C1 segment of cervical spinal cord (tissue), 14 donors: Measurements from ENCODE around the gene TP53INP2.
"Not testable (repeated sequence)": the region's sequence is repeated elsewhere in the genome, so short reads cannot be mapped to it uniquely, and the experiment has no call there.

ENCODE experiments used
- DNase-seq, 14 donors: peaks; one replicate each; lab custom pipeline; 2025; lab: John Stamatoyannopoulos, UW

Gene TP53INP2

DNA sequence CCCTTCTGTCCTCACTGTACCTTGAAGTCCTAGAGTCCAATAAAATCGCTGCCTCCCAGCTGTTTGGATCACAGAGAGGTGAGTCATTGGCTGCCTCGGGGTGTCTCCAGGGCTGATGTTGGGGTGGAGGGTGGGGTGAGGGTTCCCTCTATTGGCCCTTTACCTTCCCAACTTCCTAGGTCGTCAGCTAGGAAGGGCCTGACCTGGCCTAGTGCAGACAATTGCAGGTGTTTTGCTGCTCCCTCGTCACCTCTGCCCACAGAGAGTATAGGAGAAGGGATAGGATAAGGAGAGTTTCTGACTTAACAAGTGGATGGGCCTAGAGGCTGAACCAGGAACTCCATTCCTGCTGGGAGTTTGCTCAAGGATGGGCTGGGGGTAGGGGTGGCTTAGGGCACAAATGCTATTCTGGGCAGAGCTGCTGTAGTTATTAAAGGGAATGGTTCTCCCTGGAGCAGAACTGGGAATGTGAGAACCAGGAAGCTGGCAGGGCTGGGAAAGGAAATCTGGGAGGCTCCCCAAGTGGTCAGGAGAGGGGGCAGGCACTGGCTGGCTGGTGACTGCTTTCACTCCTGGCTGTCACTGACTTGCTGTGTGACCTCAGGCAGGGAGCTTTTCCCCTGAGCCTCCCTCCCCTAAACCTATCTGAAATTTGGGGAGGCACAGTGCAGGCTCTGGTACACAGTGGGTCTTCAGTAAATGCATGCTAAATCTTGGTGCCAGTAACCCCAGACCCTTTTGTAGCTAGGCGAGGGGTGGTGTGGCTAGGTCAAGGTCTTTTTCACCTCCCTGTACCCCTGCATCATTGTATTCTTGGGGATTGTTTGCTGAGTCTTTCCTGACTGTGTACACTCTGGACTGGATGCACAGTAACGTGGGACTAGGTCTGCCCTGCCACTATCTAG is 1.5 kb downstream of the TP53INP2 start:
- peak in 4 of 14 donors; percentile 8 to 47 (median 30) for DNase-seq

DNA sequence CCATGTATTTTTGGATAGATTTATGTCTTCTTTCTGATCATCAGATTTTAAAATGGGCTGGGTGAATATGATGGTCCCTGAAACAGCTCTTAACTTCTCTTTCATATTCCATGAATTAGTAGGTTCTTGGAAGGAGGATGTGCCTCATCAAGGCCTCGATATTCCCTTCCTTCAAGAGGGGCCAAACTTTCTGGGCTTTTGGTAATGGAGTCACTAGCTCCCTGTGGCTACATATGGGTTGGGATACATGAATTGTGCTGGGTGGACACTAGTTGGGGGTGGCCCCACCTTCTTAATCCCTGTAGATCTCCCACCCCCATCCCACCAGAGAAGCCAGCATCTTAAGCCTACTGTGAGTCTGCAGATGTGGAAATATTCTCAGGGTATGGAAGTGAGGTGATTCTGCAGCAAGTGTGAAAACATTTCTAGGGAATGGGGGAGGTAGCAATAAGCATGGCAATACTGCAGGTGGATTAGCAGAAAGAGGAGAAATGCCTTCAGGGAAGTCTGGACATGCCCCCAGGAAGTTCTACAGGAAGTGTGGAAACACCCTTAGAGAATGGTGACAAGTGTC is 2.2 kb downstream of the TP53INP2 start:
- DNase-seq: no peak

DNA sequence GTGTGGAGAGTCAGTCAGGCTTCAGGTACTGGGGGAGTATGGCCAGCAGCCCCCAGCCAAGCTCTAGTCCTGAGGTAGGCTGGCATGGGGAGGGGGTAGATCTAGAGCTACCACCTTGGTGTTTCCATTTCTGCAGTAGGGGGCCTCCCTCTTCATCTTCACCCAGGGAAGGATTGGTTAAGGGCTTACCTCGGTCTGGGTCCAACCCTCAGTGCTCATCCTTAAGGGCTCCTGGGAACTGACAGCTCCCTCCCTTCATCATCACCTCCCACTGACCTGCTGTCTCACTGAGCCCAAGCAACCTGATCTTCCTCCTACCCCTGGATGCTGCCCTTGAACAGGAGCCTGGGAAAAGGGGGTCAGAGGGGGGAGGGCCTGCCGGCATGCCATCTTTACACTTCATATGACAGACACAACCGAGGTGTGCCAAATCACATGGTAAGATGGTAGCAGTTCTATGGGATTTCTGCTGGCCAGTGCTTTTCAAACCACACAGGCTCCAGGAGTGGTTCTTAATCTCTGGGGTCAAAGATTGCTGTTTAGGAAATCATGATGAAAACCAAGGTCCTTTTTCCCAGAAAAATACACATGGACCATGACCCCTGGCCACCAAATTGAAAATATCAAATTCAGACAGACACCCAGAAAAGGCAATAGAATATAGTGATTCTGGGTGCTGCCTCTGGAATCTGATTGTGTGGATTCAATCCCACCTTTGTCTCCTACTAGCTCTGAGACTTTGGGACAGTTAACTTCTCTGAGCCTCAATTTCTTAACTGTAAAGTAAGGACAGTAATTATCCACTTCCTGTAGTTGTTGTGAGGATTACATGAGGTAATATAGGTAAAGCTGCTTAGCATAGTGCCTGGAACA is 3.0 kb downstream of the TP53INP2 start:
- no peak for DNase-seq

DNA sequence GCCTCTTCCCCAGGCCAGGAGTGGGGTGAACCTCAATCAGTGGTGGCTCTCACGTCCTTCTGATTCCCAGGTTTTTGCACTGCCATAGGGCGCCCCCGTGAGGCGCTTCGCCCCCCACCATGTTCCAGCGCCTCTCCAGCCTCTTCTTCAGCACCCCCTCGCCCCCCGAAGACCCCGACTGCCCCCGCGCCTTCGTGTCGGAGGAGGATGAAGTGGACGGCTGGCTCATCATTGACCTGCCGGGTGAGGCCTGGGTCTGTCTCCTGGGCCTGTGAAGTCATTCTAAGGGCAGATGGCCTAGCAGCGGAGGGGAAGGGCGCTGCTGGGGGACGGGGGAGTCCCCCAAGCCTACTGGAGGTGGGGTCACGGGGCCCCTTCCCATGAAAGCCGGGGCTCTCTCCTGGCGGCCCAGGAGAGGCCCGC is 4.5 kb downstream of the TP53INP2 start:
- peak in 11 of 14 donors; percentile 16 to 75 (median 48) for DNase-seq

DNA sequence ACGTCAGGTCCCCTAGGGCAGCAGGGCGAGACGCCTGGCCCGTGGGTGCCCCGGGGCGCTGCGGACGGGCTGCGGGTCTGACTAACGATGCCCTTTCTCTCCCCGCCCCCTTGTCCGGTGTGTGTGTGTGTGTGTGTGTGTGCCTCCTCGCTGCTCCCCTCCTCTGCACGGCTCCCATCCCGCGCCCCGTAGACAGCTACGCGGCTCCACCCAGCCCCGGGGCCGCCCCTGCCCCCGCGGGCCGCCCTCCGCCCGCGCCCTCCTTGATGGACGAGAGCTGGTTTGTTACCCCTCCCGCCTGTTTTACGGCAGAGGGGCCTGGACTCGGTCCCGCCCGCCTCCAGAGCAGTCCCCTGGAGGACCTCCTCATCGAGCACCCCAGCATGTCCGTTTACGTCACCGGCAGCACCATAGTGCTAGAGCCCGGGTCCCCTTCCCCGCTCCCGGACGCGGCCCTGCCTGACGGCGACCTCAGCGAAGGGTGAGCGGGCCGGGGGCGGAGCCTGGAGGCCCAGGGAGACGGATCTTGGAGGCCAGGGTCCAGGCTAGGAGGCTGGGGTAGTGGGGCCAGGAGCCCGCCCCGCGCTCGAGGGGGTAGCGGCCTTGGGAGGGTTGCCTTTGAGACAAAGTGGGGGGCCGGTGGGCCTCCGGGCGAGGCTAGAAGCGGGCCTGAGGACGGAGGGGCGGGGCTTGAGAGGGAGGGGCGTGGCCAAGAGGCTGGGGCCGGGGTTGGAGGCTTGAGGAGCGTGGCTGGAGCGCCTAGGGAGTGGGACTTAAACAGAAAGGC is 5.1 kb downstream of the TP53INP2 start:
- DNase-seq: peak in 12 of 14 donors; percentile 69 to 93 (median 85)

DNA sequence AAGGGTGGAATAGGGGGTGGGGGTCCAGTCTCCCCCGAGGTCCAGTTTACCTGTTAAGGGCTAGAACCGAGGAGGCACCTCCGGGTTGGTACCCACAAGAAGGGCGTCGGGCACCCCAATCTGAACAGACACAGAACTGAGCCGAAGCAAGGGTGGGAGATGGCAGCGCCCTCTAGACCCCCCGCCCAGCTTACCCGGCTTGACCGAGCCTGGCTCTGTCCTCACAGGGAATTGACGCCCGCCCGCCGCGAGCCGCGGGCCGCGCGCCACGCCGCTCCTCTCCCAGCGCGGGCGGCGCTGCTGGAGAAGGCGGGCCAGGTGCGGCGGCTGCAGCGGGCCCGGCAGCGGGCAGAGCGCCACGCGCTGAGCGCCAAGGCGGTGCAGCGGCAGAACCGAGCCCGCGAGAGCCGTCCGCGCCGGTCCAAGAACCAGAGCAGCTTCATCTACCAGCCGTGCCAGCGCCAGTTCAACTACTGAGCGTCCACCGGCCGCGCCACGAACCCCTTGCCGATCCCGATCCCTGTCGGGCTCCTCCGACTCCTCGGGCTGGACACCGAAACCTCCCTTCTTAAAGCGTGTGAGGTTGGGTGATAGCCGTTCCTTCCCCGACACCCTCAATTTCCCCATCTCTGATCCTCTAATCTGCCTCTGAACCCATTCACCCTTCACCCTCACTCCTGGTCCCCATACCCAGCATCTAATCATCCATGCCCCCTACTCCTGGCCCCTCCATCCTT is 5.9 kb downstream of the TP53INP2 start:
- peak; percentile 58 to 93 (median 84) for DNase-seq

DNA sequence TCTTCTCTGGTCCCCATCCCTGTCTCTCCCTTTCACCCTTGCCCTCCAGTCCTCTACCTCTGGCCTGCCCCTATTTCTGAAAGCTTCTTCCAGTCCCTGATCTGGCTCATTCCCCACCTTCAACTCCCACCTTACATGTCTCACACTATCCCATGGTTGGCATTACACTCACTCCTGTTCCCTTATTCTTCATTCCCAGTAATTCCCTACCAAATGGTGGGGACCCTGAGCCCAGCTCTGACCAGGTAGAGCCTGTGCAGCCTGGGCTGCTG is 6.4 kb downstream of the TP53INP2 start:
- no peak for DNase-seq

DNA sequence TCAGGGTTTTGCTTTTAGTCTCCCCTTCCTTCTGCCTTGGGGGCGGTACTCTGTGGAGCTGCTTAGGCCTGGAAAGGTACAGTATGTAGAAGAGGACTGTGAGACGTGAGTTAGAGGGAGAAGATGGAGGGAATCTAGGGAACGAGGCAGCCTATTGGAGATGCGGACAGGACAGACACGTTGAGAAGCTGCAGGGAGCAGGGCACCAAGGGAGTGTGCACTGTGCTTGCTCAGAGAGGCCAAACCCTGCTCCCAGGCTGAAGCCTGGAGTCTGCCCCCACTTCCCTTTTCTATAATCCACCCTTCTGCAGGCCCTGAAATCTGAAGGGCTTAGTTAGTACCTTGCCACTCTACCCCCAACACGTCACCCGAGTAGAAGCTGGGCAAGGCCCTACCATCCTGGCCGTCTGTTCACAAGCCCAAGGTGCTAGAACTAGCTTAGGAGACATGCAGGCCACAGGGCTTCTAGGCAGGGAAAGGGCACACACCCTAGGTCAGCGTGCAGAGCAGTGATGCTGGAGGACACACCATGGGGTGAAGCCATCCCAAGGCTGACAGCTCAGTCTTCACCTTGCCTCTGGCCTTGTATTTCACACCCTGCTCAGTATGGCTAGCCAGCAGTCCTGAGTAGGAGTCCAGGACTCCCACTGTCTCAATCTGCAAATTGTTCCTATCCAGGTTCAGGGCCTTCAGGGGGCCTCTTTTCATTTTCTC is 6.9 kb downstream of the TP53INP2 start:
- no peak for DNase-seq

DNA sequence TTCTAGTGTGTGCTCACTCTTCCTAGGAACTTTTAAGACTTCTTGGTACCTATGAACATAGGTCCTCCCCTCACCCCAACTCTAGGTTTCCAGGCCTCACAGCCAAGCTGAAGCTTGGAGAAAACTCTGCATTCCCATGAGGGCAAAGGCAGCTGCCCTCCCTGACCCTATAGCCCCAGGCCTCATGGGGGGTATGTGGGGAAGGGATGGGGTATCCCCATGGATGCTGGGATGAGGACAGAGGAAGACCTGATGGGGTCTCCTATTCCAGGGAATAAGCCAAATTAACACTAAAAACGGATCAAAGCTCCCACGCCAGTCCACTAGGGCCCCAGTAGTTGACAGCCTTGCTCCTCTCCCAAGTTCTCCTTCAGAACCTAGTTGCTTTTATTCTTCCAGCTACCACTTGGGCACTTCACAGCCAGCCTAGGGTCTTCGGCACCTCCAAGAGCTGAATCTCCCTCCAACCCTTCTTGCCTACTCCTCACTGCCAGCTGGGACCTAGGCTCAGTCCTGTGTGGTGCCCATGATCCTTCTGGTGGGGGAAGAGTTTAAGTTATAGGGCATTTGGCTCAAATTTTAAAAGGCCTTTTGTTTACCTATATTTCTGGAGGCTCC is 7.8 kb downstream of the TP53INP2 start:
- DNase-seq: no peak

DNA sequence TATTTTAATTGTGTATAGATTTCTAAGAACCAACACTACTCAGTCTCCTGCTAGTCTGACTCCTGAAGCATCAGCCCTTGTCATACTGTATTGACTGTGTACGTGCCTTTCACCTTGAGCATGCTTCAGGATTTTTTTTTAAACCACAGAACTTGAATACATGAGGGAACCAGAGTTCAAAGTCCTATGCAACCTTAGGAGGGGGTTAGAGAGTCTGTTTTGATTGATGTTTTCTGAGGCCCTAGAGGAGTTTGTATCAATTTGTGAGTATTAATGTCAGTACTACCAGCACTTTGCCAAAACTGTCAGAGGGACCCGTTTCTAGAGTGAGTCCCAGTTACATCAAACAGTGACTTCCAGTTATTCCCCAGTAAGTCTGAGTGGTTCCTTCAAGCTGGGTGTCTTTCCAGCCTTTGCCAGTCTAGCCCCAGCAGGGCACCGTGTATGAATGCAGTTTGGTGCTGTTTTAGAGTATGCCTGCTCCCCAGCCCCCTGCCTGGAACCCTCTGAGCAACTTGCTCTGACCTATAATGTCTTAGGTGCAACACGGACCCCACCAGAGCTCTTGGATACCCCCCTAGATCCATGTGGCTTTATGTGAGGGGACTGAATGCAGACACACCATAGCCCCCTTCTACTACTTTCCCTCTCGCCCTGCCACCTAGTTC is 8.5 kb downstream of the TP53INP2 start:
- DNase-seq: no peak

DNA sequence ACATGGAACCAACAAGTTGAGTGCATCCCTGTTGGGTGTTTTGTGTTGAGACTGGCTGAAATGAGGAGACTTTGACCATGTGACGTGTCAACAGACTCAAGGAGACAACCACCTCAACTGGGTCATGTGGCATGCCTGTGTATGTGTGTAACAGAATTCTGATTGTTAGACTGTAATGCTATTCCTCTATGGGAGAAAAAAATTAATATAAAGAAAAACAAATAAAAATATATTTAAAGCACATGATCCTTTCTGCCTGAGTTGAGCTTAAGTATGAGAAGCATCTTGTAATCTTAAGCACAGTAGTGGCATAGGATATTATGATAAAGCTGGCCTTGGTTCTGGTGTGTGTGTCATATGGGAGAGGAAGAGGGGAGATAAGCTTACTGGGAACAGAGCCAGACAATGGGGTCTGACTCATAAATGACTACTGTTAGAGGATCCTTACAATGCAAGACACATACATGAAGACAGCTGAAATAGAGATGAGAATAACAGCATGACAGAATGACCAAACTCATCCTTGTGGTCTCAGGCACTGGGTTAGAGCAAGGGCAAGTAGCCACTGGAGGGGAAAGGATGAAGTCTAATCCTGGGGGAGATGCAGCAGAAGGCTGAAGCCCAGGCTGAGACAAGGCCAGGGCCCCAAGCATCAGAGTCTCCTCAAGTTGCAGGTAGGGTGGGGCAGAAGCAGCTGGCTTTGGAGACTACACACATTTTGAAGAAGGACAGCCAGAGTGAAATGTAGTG is 9.2 kb downstream of the TP53INP2 start:
- no peak for DNase-seq

DNA sequence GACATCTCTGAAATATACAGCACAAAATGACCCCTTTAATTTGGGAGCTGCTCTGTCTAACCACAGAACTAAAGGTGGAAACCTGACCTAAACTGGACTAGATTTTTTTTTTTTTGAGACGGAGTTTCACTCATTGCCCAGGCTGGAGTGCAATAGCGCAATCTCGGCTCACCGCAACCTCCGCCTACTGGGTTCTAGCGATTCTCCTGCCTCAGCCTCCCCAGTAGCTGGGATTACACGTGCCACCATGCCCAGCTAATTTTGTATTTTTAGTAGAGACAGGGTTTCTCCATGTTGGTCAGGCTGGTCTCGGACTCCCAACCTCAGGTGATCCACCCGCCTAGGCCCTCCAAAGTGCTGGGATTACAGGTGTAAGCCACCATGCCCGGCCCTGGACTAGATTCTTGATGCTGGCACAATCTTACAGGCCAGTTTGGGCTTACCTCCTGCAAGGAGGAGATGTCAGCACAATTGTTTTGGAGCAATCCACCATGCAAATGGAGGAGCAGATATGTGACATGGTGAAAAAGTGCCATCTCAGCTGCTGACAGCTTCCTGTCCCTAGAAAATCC is 9.9 kb downstream of the TP53INP2 start:
- DNase-seq: not testable (repeated sequence)

DNA sequence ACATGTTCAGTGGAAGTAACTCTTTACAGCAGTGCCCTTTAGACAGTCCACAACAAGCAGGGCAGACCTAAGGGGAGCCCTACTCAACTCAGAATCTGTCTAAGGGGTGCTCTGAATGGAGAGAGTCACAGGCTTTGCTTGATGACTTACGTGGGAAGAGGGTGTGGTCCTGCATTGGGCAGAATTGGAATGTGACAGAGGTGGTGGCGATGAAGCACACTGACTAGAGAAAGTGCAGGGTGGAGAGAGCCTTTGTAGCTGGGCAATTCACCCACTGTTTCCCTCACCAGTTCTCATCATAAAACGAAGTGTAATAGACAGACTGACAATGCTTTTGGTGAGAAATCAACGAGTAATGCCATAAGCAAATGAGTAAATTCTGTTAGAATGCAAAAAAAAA is 11.2 kb downstream of the TP53INP2 start:
- DNase-seq: no peak

DNA sequence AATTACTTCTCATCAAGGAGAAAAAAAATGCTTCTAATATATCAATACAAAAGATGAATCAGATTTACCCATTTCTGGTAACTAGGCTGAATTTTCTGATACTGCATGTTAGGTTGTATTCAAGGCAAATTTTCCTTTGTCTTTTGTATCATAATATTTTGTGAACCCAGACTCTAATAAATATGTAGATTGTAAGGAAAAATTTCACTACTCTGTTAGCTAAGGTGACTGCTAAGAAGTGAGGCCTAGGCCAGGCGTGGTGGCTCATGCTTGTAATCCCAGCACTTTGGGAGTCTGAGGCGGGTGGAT is 12.7 kb downstream of the TP53INP2 start:
- DNase-seq: no peak

DNA sequence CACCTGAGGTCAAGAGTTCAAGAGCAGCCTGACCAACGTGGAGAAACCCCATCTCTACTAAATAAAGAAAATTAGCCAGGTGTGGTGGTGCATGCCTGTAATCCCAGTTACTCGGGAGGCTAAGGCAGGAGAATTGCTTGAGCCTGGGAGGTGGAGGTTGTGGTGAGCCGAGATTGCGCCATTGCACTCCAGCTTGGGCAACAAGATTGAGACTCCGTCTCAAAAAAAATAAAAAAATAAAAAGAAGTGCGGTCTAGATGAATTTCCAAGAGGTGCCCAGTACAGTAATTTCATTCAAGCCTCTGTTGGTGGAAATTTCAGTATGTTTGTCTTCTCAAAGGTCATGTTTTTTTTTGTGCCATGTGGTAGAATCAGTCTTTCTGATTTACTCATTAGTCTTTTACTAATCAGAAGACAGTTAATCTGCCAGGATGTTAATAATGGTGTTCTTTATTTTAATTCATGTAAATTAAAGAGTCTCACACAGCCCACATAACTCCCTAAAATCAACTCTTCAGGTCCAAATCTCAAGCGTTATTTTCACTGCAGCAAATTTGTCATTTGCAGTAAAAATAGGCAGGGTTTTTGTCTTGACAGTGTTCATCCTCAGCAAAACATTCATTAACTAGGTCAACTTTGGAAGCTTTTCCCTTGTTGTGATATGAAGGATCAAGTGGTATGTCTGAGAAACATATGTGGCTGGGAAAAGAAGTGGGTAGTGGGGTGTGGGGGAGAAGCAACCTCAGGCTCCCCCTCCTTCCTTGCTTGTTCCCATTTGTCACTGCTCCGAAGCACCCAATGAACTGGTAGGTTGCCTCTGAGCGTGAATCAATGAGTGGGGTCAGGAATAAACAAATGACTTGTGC is 13.3 kb downstream of the TP53INP2 start:
- no peak for DNase-seq

DNA sequence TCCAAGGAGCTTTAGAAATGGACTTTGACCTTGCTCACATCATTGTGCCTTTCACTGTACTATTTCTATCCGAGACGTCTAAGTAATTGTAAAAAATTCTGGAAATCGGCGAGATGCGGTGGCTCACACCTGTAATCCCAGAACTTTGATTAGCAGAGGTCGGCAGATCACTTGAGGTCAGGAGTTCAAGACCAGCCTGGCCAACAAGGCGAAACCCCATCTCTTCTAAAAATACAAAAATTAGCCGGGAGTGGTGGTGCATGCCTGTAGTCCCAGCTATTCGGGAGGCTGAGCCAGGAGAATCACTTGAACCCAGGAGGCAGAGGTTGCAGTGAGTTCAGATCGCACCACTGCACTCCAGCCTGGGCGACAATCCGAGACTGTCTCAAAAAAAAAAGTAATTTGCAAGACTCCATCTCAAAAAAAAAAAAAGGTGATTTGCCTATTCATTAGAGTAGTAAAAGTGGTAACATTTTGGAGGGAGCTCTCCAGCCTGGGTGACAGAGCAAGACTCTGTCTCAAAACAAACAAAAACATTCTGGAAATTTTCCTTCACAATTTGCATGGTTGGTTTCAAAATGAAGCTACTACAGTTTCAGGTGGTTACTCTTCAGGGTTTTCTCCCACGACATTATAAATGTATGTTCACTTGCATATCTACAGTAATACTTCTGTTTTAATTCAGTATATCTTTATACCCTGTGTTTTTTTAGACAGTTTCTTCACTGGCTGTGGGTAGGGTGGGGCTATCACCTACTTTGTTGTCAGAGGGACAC is 15.3 kb downstream of the TP53INP2 start:
- not testable (repeated sequence) for DNase-seq
